Neural cell (in vitro differentiated cells): ENCODE measurements around the gene RELN. TPM values are rescaled to one million over a fixed set of nuclear protein-coding genes. Genes with fewer than 3 reads are reported as not detected.

ENCODE experiments used
- H2AFZ ChIP-seq: fragments of 200-600, 300-800 bp; sonication (generic), shearing (Covaris generic); 2 replicates; pipeline ENCODE4 v1.6.0; 2014; ENCODE audit warnings: low read depth, mild to moderate bottlenecking, antibody characterized with exemption, low read length, moderate library complexity
- H3F3A ChIP-seq: fragments of 200-600 bp; shearing (Covaris generic); 2 replicates; pipeline ENCODE4 v1.6.1; 2016; ENCODE audit warnings: mild to moderate bottlenecking, moderate library complexity, mixed read lengths, antibody characterized with exemption, low read length; ENCODE audit not compliant: insufficient read depth, poor library complexity, severe bottlenecking
- H3K27ac ChIP-seq: fragments of 200-600, 300-800 bp; sonication (generic), shearing (Covaris generic); 2 replicates; pipeline ENCODE4 v1.5.1; 2014; ENCODE audit warnings: mild to moderate bottlenecking, low read length, moderate library complexity
- H3K27me3 ChIP-seq: fragments of 300-800, 200-600 bp; sonication (generic), shearing (Covaris generic); 2 replicates; pipeline ENCODE4 v1.6.0; 2014; ENCODE audit warnings: mild to moderate bottlenecking, low read depth, low read length, moderate library complexity; ENCODE audit not compliant: insufficient read depth
- H3K36me3 ChIP-seq: fragments of 300-800, 200-600 bp; sonication (generic), shearing (Covaris generic); 2 replicates; pipeline ENCODE4 v1.5.1; 2014; ENCODE audit warnings: mild to moderate bottlenecking, antibody characterized with exemption, low read length, moderate library complexity; ENCODE audit not compliant: insufficient read depth
- H3K4me2 ChIP-seq: fragments of 300-800, 200-600 bp; sonication (generic), shearing (Covaris generic); 2 replicates; pipeline ENCODE4 v1.6.0; 2014; ENCODE audit warnings: mild to moderate bottlenecking, low read length
- H3K4me3 ChIP-seq: fragments of 300-800, 200-600 bp; sonication (generic), shearing (Covaris generic); 2 replicates; pipeline ENCODE4 v1.5.1; 2014; ENCODE audit warnings: mild to moderate bottlenecking, low read length, moderate library complexity
- H3K79me2 ChIP-seq: fragments of 200-600 bp; shearing (Covaris generic); replicated peaks from 2 replicates; pipeline ENCODE4 v1.6.0; 2014; ENCODE audit warnings: mild to moderate bottlenecking, low read length, moderate library complexity; ENCODE audit not compliant: insufficient read depth
- H3K9ac ChIP-seq: fragments of 300-800, 200-600 bp; sonication (generic), shearing (Covaris generic); 2 replicates; pipeline ENCODE4 v1.6.1; 2016; ENCODE audit warnings: mild to moderate bottlenecking, low read length, mixed read lengths
- H3K9me2 ChIP-seq: fragments of 200-600 bp; shearing (Covaris generic); 2 replicates; pipeline ENCODE4 v1.6.1; 2016; ENCODE audit warnings: mild to moderate bottlenecking, low read length, mixed read lengths; ENCODE audit not compliant: insufficient read depth
- H3K9me3 ChIP-seq: fragments of 200-600, 300-800 bp; sonication (generic), shearing (Covaris generic); 2 replicates; pipeline ENCODE4 v1.6.1; 2016; ENCODE audit warnings: mild to moderate bottlenecking, mixed run types, low read length, moderate library complexity, mixed read lengths
- H4K20me1 ChIP-seq: fragments of 200-600 bp; shearing (Covaris generic); 2 replicates; pipeline ENCODE4 v1.6.1; 2016; ENCODE audit warnings: mild to moderate bottlenecking, mixed run types; ENCODE audit not compliant: insufficient read depth
- EP300 ChIP-seq: fragments of 450-650 bp; conservative IDR thresholded peaks from 2 replicates; pipeline ENCODE4 v1.6.1; 2014; ENCODE audit warnings: antibody characterized with exemption, mild to moderate bottlenecking, moderate library complexity; ENCODE audit not compliant: poor library complexity, severe bottlenecking
- EZH2 ChIP-seq: fragments of 200-600, 300-800 bp; shearing (Covaris generic), sonication (generic); IDR thresholded peaks from 2 replicates; pipeline ENCODE4 v1.6.1; 2014; ENCODE audit warnings: antibody characterized with exemption, low read length, borderline replicate concordance, mild to moderate bottlenecking; ENCODE audit not compliant: insufficient read depth, poor library complexity, severe bottlenecking
- MXI1 ChIP-seq: fragments of 450-650 bp; conservative IDR thresholded peaks from 2 replicates; pipeline ENCODE4 v1.6.1; 2014; ENCODE audit warnings: antibody characterized with exemption, mild to moderate bottlenecking; ENCODE audit not compliant: poor library complexity, severe bottlenecking
- POLR2AphosphoS5 ChIP-seq: IDR thresholded peaks from 2 replicates; pipeline ENCODE4 v1.6.1; 2012
- RAD21 ChIP-seq: fragments of 450-650 bp; conservative IDR thresholded peaks from 2 replicates; pipeline ENCODE4 v1.6.1; 2014; ENCODE audit warnings: antibody characterized with exemption, mild to moderate bottlenecking, moderate library complexity
- SMC3 ChIP-seq: fragments of 450-650 bp; conservative IDR thresholded peaks from 2 replicates; pipeline ENCODE4 v1.6.1; 2014; ENCODE audit warnings: antibody characterized with exemption, mild to moderate bottlenecking, moderate library complexity; ENCODE audit not compliant: poor library complexity
- TAF1 ChIP-seq: IDR thresholded peaks from 2 replicates; pipeline ENCODE4 v1.6.1; 2012; ENCODE audit warnings: low read depth
- polyA plus RNA-seq: library from polyadenylated mRNA; depleted of rRNA; stranded (reverse); fragments of >200 nt; gene quantifications from 2 replicates; pipeline ENCODE4 v1.2.3, GENCODE V29; 2014
- TF ChIP-seq, protein P1 (sequence below): fragments of 450-650 bp; IDR thresholded peaks from 2 replicates; pipeline ENCODE4 v1.5.1; 2014; ENCODE audit warnings: antibody characterized with exemption, mild to moderate bottlenecking, moderate library complexity; ENCODE audit not compliant: poor library complexity, severe bottlenecking
- TF ChIP-seq, protein P2 (sequence below): IDR thresholded peaks from 2 replicates; pipeline ENCODE4 v1.6.1; 2012; ENCODE audit warnings: borderline replicate concordance

RELN gene
- polyA plus RNA-seq, 1 donor from 2014 or later, result 178 TPM

DNA sequence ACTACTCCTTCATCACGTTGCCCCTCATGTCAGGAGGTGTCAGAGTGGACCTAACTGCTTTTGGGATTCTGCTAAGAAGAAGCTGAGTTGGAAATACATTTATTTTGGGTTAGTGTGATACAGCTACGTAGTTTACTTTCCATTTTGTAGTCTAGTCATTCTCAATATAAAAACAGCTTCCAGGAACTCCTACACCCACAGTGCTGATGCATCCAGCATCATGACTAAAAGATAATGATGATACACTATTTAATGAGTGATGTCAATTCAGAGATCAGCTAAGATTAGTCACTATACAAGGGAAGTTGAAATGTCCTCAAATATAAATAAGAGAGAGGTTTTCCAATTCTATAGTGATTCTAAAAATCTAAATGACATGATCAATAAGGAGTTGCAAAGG is 279.2 kb downstream of the RELN start:
- Histone ChIP-seq H3K27me3 (no peaks in the 10 kb centered on the region), H3K27ac (no peak overlapping the region), H3K4me3 (no peak overlapping the region), H2AFZ (no peak overlapping the region), H3F3A (no peaks in the 10 kb centered on the region), H3K9me3 (no peaks in the 10 kb centered on the region), H4K20me1 (no peaks in the 10 kb centered on the region), H3K36me3 (no peaks in the 10 kb centered on the region), H3K79me2 (no peaks in the 10 kb centered on the region), H3K4me2 (no peak overlapping the region), H3K9me2 (no peaks in the 10 kb centered on the region), H3K9ac (no peak overlapping the region)
- TF ChIP-seq, protein P1, sequence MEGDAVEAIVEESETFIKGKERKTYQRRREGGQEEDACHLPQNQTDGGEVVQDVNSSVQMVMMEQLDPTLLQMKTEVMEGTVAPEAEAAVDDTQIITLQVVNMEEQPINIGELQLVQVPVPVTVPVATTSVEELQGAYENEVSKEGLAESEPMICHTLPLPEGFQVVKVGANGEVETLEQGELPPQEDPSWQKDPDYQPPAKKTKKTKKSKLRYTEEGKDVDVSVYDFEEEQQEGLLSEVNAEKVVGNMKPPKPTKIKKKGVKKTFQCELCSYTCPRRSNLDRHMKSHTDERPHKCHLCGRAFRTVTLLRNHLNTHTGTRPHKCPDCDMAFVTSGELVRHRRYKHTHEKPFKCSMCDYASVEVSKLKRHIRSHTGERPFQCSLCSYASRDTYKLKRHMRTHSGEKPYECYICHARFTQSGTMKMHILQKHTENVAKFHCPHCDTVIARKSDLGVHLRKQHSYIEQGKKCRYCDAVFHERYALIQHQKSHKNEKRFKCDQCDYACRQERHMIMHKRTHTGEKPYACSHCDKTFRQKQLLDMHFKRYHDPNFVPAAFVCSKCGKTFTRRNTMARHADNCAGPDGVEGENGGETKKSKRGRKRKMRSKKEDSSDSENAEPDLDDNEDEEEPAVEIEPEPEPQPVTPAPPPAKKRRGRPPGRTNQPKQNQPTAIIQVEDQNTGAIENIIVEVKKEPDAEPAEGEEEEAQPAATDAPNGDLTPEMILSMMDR, result no peak
- TF ChIP-seq SMC3 (no peak), POLR2AphosphoS5 (no peak), RAD21 (no peak), EP300 (no peak), MXI1 (no peak), EZH2 (no peak), TAF1 (no peak)

DNA sequence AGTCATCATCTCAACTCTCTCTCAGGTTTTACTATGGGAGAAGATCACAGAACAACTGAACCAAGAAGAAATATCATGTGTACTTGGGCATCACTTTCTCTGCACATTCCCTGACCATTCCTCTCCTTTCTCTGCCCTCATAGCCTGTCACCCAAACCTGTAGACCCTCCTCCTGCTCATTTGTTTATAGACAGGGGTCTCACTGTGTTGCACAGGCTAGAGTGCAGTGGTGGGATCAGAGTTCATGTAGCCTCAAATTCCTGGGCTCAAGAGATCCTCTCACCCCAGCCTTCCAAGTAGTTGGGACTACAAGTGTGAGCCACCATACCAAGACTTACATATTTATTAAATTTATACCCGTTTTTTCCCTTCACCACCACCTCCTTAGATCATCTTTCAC is 282.7 kb downstream of the RELN start:
- no peak overlapping the region for H3K27ac ChIP-seq
- H3K4me3 ChIP-seq, result no peak overlapping the region
- no peaks in the 10 kb centered on the region for H3K36me3 ChIP-seq
- H3K9ac ChIP-seq, result no peak overlapping the region
- H2AFZ ChIP-seq, result no peak overlapping the region
- TF ChIP-seq POLR2AphosphoS5, result no peak
- no peak for TF ChIP-seq SMC3
- TF ChIP-seq, protein P1, result no peak
- TF ChIP-seq TAF1, result no peak
- no peaks in the 10 kb centered on the region for H3K9me3 ChIP-seq
- H3K4me2 ChIP-seq, result no peak overlapping the region
- H3K27me3 ChIP-seq, result no peaks in the 10 kb centered on the region
- H3K79me2 ChIP-seq, result no peaks in the 10 kb centered on the region
- H3F3A ChIP-seq, result no peaks in the 10 kb centered on the region
- no peaks in the 10 kb centered on the region for H4K20me1 ChIP-seq
- H3K9me2 ChIP-seq, result no peaks in the 10 kb centered on the region

DNA sequence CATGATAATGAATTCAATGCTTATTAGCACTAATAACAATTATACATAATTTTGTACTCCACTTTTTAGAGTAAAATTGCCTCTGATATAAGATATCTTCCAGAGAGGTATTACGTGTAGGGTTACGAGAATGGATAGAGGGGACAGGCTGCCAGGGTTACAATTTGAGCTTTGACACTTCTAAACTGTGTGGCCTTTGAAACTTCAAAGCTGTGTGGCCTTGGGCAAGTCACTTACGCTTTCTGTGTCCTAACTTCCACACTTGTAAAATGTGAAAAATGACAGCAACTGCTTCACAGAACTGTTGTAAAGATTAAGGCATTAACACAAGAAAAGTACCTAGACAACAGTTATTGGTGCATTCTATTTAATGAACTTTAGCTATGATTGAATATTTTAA is 283.9 kb downstream of the RELN start:
- Histone ChIP-seq H3K36me3 (no peaks in the 10 kb centered on the region), H3K9me2 (no peaks in the 10 kb centered on the region), H3K4me2 (no peak overlapping the region), H3K27me3 (no peaks in the 10 kb centered on the region), H4K20me1 (no peaks in the 10 kb centered on the region), H3F3A (no peaks in the 10 kb centered on the region), H3K4me3 (no peak overlapping the region), H3K9me3 (no peaks in the 10 kb centered on the region), H3K79me2 (no peaks in the 10 kb centered on the region), H3K27ac (no peak overlapping the region), H2AFZ (no peak overlapping the region), H3K9ac (no peak overlapping the region)
- TF ChIP-seq EZH2 (no peak), EP300 (no peak), POLR2AphosphoS5 (no peak), MXI1 (no peak), TAF1 (no peak), SMC3 (no peak), RAD21 (no peak)
- TF ChIP-seq, protein P1, result no peak
- TF ChIP-seq, protein P2, sequence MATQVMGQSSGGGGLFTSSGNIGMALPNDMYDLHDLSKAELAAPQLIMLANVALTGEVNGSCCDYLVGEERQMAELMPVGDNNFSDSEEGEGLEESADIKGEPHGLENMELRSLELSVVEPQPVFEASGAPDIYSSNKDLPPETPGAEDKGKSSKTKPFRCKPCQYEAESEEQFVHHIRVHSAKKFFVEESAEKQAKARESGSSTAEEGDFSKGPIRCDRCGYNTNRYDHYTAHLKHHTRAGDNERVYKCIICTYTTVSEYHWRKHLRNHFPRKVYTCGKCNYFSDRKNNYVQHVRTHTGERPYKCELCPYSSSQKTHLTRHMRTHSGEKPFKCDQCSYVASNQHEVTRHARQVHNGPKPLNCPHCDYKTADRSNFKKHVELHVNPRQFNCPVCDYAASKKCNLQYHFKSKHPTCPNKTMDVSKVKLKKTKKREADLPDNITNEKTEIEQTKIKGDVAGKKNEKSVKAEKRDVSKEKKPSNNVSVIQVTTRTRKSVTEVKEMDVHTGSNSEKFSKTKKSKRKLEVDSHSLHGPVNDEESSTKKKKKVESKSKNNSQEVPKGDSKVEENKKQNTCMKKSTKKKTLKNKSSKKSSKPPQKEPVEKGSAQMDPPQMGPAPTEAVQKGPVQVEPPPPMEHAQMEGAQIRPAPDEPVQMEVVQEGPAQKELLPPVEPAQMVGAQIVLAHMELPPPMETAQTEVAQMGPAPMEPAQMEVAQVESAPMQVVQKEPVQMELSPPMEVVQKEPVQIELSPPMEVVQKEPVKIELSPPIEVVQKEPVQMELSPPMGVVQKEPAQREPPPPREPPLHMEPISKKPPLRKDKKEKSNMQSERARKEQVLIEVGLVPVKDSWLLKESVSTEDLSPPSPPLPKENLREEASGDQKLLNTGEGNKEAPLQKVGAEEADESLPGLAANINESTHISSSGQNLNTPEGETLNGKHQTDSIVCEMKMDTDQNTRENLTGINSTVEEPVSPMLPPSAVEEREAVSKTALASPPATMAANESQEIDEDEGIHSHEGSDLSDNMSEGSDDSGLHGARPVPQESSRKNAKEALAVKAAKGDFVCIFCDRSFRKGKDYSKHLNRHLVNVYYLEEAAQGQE, result no peak
